HG03097 (cell line): ENCODE results near the gene MYBPC3.
"Not testable (repeated sequence)": the region's sequence is repeated elsewhere in the genome, so short reads cannot be mapped to it uniquely, and the experiment has no call there.

Experiments
- ATAC-seq: cut with Tn5 transposase; IDR thresholded peaks from one replicate; pipeline ENCODE4 v1.9.1; 2021; ENCODE audit not compliant: unreplicated experiment, low FRiP score

The MYBPC3 gene

DNA sequence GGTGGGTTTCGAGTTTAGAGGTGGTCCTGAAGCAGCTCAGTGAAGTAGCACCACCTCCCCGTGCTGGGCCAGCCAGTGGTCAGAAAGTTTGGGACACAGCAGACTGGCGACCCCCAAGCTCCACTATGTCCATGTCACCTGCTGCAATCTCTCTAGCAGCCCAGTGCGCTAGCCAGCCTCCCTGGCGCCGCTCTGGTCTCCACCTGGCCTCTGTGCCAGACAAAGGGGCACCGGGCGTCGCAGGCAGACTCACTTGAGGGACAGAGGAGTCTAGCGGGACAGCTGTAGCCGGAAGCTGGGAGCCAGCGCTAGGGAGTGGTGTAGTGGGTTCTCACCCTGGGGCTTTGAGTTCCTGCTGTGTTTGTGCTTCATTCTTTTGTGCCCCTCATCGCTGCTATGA lies 25.5 kb downstream of the MYBPC3 start:
- ATAC-seq = no peak

DNA sequence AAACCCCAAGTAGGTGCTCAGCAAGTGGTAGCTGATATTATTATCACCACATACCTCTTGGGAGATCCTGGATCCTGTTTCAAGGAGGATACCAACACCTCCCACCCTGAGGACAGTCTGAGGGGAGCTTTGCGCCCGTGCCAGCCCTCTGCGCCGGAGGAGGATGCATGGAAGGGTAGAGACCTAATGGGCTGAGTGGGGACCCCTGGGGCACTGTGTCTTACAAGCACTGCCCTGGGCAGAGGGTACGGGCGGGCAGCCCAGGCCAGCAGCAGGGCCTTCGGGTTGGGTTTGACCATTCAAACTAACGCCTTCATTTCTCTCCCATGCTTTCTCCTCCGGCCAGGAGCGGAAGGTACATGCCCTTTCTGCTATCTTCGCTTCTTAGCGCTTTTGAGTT lies 26.3 kb downstream of the MYBPC3 start:
- no peak for ATAC-seq

DNA sequence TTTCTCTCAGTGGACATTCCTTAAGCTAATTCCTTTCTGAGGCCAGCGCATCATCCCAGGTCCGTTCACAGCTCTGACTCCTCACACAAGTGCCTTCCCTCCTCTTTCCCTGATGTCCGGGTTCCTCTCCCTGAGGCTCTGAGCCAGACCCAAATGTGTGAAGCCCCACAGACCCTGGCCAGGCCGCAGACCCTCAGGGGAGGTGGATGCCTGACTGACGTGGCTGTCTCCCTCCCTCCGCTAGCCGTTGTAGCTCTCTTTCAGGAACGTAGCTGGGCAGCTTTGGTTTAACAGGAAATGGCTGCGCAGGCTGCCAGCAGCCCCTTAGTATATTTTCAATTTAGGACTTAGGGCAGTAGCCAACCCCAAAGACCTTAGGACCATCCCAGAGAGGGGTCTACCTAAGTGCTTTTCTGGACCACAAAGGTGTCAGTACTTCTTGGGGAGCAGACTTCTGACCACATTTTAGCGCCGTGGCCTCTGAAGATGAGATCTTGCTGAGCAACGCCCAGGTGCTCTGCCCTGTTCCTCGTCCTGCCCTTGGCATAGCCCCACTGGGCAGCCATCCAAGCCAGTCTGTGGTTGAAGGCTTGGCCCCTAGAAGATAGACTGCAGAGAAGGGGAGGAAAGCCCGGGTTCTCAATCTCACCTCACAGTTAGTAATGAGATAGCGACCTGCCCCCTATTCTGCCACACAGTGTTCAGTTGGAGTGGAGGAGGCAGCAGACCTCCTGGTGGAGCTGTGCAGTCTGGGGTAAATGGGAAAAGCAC lies 27.0 kb downstream of the MYBPC3 start:
- no peak for ATAC-seq

DNA sequence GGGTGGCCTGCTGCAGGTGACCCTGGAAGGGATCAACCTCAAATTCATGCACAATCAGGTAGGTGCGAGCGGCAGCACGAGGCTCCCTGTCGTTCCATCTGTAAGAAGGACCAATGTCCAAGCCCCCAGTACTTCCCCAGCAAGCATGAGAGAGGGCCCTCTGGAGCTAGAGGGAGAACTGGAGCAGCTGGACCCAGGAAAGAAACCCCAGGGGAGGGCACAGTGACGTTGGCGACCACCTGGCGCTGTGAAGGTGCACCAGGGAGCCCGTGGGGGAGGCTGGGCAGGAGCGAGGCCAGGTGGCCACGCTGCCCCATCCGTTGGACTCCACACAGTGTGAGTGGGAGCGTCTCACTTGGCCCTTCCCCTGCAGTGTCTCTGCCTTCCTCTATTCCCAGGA lies 28.0 kb downstream of the MYBPC3 start:
- ATAC-seq = no peak

DNA sequence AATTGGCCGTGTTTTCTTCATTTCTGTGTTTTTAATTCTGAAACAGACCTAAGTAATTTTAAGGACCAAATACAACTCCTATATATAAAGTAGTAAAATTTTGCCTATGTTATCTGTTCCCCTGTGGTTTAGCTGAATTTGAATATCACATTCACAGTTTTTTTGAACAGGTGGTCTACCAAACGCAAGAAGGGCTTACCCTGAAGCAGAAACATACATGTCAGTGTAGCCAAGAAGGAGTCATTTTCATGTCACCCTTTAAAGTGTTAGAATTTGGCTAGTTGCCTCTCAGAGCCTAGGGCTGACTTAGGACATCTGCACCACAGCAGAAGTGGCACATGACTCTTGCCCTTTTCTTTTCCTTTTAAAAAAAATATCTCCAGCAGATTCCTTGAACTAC lies 34.3 kb downstream of the MYBPC3 start:
- ATAC-seq = no peak

DNA sequence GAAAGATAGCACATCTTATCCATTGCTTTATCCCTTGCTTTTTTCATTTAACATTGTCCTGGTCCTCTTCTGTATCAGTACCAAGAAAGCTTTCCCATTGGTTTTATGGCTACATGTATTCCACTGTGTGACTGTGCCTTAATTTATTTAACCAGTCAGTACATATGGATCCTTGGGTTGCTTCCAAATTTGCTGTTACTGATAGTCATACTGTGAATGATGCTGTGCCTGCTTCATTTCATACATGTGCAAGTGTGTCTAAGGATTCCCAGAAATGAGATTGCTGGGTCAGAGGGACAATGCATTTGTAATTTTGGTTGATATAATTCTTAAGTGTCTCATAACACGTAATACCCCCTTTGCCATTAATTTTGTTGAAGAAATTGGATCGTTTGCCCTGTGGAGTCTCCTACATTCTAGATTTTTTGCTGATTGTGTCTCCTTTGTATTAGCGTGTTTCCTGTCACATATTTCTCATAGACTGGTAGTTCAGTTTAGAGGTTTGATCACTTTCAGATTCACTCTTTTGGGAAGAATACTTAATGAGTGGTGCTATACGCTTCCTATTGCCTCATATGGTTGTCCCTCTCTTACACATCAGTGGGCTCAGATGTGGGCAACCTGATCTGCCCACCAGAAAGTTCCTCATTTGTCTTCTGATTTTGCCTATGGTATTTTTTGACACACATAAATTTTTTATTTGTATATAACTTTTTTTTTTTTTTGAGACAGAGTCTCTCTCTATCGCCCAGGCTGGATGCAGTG lies 35.3 kb downstream of the MYBPC3 start:
- ATAC-seq = no peak

DNA sequence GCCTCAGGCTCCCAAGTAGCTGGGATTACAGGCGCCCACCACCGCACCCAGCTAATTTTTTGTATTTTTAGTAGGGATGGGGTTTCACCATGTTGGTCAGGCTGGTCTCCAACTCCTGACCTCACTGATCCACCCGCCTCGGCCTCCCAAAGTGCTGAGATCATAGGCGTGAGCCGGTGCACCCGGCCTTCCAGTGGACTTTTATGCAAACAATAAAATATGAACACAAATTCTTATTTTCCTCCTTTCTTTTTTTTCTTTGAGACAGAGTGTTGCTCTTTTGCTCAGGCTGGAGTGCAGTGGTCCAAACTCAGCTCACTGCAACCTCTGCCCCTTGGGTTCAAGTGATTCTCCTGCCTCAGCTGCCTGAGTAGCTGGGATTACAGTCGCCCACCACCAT lies 36.0 kb downstream of the MYBPC3 start:
- not testable (repeated sequence) for ATAC-seq

DNA sequence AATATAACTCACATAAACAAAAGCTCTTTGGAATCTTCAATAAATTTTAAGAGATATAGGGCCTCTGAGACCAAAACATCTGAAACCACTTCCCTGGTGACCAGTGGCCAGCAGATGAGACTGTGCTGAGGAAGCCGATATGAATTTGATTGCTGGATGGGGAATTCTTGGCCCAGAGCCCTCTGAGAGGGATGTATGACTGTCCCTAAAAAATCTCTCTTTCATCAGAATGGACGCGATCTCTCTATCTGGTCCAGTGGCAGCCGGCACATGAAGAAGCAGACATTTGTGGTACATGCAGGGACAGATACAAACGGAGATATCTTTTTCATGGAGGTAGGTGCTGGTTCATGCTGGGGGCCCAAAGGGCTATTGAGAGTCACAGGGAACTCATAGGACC lies 37.5 kb downstream of the MYBPC3 start:
- ATAC-seq = no peak

DNA sequence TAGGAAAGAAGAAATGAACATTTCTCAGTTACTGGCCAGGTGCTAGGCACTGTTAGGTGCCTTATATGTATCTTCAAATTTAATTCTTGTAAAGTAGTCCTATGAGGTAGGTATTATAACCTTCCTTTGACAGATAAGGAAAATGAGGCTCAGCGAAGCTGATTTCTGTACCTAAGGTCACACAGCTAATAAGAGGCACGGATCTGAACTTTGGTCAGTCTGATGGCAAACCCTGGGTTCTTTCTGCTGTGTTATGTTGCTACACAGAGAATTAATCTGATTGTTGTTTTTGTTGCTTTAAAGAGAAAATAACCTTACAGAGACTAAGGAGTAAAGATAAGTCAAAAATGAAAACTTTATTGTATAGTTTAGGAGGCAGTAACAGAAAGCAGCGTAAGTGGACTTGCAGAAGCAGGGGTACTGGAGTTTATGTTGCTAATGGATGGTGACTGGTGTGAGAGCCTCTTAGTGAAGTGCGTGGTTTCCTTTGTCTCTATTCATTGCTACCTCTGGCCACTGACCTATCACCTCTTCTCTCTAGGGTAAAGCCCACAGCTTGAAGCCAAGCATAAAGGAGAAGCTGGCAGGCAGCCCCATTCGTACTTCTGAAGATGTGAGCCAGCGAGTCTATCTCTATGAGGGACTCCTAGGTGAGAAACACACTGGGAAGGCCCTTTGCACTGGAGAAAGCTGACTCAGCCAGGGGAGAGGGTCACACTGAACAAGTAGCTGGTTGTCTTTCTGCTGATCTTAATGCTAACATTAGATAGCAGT lies 44.3 kb downstream of the MYBPC3 start:
- no peak for ATAC-seq

DNA sequence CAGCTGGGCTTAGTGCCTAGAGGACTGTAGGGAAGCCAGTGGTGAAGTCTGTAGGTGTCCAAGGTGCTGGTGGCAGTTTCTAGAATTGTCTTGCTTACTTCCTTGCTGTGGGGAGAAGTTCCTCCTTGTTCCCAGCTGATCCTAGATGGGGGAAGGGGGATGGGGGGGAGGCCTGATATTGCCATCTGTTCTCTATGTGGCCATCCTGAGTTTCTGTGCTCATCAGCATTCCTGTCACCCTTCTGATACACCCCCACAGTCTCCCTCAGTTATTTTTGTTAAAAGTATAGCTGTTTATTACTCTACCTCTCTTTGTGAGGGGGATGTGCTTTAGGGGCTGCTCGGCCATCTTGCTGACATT lies 46.0 kb downstream of the MYBPC3 start:
- no peak for ATAC-seq

DNA sequence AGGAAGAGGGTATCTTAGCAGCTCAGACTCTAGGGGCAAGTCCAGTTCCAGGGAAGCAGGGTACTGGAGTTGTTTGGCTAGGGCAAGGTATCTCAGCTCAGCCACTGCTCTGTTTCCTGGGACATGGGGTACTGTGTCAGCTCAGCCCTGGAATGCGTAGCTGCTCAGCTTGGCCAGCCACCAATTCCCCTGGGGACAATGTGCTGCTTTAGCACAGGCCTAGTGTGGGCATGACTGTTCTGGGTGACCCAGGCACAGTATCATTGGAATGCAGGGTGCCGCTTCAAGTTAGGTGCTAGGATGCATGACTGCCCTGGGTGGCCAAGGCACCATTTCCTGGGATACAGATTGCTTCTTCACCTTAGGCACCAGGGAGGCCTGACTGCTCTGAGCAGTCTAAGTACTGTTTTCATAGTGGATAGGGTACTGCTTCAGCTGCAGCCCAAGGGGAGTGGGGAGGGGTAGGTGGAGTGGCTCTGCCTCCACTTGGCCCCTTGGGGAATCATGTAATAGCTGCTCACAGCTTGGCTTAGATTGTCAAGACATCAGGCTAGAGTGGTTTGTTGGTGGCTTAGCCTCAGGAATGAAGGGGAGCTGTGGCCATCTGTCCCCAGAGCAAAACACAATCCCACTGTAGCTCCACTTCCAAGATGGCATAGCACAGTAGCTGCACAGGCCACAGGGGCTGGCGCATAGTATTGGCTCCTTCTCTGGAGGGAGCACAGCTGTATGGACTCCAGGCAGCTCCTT lies 46.6 kb downstream of the MYBPC3 start:
- no peak for ATAC-seq

DNA sequence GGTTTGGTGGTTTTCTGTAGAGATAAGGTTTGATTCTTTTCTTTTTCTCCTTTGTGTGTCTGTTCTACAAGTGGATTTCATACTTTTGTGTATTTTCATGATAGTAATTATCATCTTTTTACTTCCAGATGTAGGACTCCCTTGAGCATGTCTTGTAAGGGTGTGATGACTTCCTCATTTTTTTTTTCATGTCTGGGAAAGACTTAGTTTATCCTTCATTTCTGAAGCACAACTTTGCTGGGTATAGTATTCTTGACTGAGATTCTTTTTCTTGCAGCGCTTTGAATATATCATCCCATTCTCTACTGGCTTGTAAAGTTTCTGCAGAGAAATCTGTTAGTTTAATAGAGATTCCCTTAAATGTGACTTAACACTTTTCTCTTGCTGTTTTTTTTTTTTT lies 49.6 kb downstream of the MYBPC3 start:
- ATAC-seq = no peak

DNA sequence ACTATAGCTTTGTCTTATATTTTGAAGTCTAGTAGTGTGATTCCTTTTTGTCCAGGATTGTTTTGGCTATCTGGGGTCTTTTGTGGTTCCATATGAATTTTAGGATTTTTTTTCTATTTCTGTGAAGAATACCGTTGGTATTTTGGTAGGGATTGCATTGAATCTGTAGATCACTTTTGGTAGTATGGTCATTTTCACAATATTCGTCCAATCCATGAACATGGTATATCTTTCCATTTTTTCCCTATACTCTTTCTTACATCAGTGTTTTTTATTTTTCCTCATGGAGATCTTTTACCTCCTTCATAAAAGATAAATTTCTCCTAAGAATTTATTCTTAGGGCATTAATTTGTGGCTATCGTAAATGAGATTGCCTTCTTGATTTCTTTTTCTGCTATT lies 53.4 kb downstream of the MYBPC3 start:
- ATAC-seq = no peak

DNA sequence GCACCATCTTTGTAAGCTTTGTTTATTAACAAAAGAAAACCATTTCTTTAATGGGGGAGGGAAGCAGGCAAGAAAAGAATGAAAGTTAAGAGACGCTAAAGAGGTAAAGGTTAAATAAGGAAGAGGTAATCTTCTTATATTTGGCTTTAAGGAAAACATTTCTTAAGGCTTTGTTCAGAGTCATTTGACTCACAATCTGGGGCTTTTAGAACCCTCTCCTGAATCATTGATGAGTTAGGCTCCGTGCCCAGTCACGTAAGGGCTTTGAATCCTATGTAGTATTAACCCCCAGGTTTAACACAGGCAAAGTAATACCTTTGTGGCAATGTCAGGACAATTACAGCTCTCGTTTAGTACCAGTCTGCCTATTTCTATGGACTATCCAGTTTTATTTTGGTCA lies 56.5 kb downstream of the MYBPC3 start:
- no peak for ATAC-seq

DNA sequence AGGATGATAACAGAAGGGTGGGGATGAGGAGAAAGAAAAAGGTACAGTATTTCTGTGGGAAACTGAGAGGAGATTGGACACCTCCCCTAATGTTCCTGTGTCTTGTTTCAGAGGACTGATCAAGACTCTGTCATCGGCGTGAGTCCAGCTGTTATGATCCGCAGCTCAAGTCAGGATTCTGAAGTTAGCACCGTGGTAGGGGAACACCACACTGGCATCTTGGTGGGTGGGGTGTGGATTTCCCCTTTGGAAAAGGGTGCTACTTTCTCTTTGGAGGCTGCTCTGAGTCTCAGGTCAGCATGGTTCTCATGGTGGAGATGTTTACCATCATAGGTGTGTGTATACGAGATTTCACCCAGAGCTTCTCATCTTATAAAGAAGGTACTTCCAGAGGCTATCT lies 57.1 kb downstream of the MYBPC3 start:
- no peak for ATAC-seq

DNA sequence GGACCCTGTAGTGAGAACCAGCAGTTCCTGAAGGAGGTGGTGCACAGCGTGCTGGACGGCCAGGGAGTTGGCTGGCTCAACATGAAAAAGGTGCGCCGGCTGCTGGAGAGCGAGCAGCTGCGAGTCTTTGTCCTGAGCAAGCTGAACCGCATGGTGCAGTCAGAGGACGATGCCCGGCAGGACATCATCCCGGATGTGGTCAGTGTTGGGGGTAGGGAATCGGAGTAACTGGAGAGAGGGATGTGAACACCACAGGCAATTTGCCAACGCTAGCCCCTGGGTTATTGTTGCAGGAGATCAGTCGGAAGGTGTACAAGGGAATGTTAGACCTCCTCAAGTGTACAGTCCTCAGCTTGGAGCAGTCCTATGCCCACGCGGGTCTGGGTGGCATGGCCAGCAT lies 62.6 kb downstream of the MYBPC3 start:
- ATAC-seq = no peak

DNA sequence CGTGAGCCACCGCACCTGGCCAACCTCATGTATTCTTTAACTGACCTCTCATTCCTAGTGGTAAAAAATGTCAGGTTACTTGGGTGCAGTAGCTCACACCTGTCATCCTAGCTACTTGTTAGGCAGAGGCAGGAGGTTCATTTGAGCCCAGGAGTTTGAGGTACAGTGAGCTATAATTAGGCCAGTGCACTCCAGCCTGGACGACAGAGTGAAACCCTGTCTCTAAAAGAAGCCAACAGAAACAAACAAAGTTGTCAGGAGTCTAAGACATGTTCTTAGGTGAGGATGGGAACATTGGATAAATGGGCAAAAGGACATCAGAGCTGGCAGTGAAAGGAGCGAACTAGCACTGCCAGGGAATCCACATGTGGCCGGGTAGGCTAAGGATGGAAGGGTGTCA lies 64.4 kb downstream of the MYBPC3 start:
- no peak for ATAC-seq

DNA sequence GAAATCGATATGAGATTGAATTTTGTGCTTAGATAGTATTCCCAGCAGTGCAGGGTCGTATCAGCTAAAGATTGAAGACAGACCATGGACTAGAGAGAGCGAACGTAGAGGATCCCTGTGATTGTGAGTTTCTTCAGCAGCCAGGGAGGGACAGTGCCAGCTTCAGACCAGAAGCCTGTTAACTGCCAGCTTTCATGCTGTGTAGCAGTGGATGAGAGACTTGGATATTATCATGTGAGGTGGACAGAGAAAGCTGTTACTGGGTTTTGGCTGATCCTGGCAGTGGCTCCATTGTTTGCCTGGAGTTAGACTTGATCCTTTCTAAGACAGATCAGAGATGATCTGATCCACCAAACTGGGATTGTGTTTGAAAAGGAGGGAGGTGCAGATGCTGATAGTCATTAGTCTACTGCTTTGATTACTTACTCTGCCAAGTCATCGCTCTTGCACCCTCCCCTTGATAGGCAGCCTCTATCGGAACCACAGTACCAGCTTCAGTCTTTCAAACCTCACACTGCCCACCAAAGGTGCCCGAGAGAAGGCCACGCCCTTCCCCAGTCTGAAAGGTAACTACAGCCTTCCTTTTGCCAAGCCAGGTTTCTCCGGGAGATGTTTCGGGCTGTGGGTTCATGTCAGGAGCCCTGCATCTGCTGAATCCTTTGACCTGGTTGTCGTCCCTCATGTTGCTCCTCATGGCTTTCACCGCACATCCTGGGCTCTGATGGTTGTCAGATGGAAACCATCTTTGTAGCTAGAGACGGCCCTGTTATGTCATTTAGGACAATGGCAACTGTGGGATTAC lies 66.3 kb downstream of the MYBPC3 start:
- no peak for ATAC-seq

DNA sequence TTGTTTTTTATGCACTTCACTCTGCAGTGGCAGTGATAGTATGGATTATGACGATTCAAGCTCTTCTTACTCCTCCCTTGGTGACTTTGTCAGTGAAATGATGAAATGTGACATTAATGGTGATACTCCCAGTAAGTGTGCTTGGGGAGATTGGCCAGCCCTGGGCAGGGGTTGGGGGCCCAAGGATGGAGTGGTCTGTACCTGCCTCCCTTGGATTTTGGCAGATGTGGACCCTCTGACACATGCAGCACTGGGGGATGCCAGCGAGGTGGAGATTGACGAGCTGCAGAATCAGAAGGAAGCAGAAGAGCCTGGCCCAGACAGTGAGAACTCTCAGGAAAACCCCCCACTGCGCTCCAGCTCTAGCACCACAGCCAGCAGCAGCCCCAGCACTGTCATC lies 68.4 kb downstream of the MYBPC3 start:
- ATAC-seq = no peak

DNA sequence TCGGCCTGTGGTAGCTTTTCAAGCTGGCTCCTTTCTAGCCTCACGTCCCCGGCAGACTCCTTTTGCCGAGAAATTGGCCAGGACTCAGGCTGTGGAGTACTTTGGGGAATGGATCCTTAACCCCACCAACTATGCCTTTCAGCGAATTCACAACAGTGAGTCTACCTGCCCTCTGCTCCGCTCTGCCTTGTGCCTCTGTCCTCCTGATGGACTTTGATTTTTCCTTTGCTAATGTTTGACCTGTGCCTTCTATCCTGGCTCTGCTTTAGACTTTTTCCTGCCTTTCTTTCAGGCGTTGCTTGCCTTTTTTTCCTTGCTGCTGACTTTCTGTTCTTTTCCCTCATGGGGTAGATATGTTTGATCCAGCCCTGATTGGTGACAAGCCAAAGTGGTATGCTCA lies 70.0 kb downstream of the MYBPC3 start:
- no peak for ATAC-seq
